ENCODE measurements around the gene ABLIM1.

- TF ChIP-seq CTCF (conservative IDR thresholded peaks at IDR 0.05) (peak; percentile 77), ZFX (IDR thresholded peaks at IDR 0.05) (no peak)
Observed at GRCh38 chr10:114548662-114549061, 109.4 kb downstream of the ABLIM1 start.

Data from C4-2B (cell line).